ENCODE data around the gene MSLN. TPM values are rescaled to one million over a fixed set of nuclear protein-coding genes. Genes with fewer than 3 reads are reported as not detected.

The MSLN gene
- total and polyA plus RNA-seq, 9 of the 15 experiments (the other 6 are each of a cell fraction or from before 2014, with no cell fraction given): not detected

- TF ChIP-seq ZBTB1 (CRISPR knock-in tag; IDR thresholded peaks at IDR 0.05; ENCODE audit: borderline replicate concordance, low read depth): 0 out of 2 replicates have a peak, but pooled peaks have one; percentile 11
- peak; percentile 16; the same call in 1 of the 2 replicates for TF ChIP-seq CBX1 (IDR thresholded peaks at IDR 0.05; ENCODE audit: low read depth)
- TF ChIP-seq GABPA (tag; conservative IDR thresholded peaks at IDR 0.05; ENCODE audit: low read depth): peak; percentile 99
- TF ChIP-seq ZBTB9 (CRISPR knock-in tag; IDR thresholded peaks at IDR 0.05): peak; percentile 77
- TF ChIP-seq SIN3A (IDR thresholded peaks at IDR 0.05; ENCODE audit: borderline replicate concordance in 2 of 2, control insufficient read depth in 1 of 2, low read depth in 2 of 2, low read length in 2 of 2): peak; percentile 49 to 84; a peak in 1 of 4 replicates
- peak; percentile 82 for TF ChIP-seq TAF1 (IDR thresholded peaks at IDR 0.05; ENCODE audit: control insufficient read depth, extremely low read depth, insufficient read depth, low read length, severe bottlenecking)
- peak; percentile 86 to 95 for TF ChIP-seq NONO (IDR thresholded peaks at IDR 0.05; ENCODE audit: low read depth in 2 of 2, low read length in 1 of 2)
- no peak for TF ChIP-seq SREBF2 (CRISPR knock-in tag; IDR thresholded peaks at IDR 0.05)
- TF ChIP-seq TFAP4 (CRISPR knock-in tag; IDR thresholded peaks at IDR 0.05; ENCODE audit: borderline replicate concordance): peak; percentile 47; the same call in 1 of the 2 replicates
- TF ChIP-seq CAMTA2 (CRISPR knock-in tag; conservative IDR thresholded peaks at IDR 0.05): 0 out of 2 replicates have a peak, but pooled peaks have one; percentile 15
- no peak; the same call in none of the 2 replicates for TF ChIP-seq SMAD4 (CRISPR knock-in tag; conservative IDR thresholded peaks at IDR 0.05)
- TF ChIP-seq PKNOX1 (IDR thresholded peaks at IDR 0.05): peak; percentile 68
- peak; percentile 46; the same call in 1 of the 2 replicates for TF ChIP-seq ZNF589 (CRISPR knock-in tag; IDR thresholded peaks at IDR 0.05; ENCODE audit: low read depth)
- peak; percentile 69 for TF ChIP-seq CTCFL (IDR thresholded peaks at IDR 0.05; ENCODE audit: borderline replicate concordance, insufficient read depth, low read depth, low read length, poor library complexity, severe bottlenecking)
- peak; percentile 15; the same call in 1 of the 2 replicates for TF ChIP-seq PRMT5 (CRISPR knock-in tag; IDR thresholded peaks at IDR 0.05)
- TF ChIP-seq ARID2 (IDR thresholded peaks at IDR 0.05): no peak
- TF ChIP-seq CBX3 (IDR thresholded peaks at IDR 0.05; ENCODE audit: borderline replicate concordance in 1 of 2, low read length in 2 of 2): peak in 1 of 2 experiments; percentile 60; a peak in 1 of 3 replicates
- TF ChIP-seq VEZF1 (CRISPR knock-in tag; IDR thresholded peaks at IDR 0.05): peak; percentile 71
These were observed 39.4 kb upstream of the MSLN start, which contains the start of gene ANTKMT (continued) for GRCh38 chr16:720990-721764.
